Stimulated activated CD8-positive, alpha-beta memory T cell treated with anti-CD3 and anti-CD28 coated beads, Interleukin-7, amount 100 ng/mL, for 1 hour (primary cell): ENCODE data around the gene CCL16.
"Not testable (repeated sequence)": the region's sequence is repeated elsewhere in the genome, so short reads cannot be mapped to it uniquely, and the experiment has no call there.

Experiments used
- DNase-seq, 2 donors: peaks; one replicate each; pipeline ENCODE4 v3.0.0-alpha.2; 2020; ENCODE audit warnings: low read depth in 2 of 2

Gene CCL16, protein sequence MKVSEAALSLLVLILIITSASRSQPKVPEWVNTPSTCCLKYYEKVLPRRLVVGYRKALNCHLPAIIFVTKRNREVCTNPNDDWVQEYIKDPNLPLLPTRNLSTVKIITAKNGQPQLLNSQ

DNA sequence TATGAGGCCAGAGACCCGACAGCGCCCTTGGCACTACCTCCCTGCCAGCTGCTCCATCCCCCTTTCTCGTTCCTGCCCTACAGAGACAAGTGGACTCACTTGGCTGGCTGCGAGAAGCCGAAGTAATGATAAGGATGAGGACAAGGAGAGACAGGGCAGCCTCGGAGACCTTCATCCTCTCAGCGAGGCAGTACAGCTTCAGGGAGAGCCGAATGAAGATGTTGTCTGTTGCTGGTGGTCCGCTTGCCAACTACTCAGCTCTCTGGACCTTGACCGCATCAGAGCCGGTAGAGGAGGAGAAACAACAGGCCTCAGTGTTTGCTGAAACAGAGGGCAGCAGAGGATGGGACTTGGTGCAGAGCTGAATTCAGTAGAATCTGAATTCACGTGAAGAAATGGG is at the start of gene CCL16:
Gene CCL16, minus strand, starts transcription at position 252 of the 400 bp plus-strand sequence. Its CDS starts 77 bp downstream, at position 175.
- no peak for DNase-seq

DNA sequence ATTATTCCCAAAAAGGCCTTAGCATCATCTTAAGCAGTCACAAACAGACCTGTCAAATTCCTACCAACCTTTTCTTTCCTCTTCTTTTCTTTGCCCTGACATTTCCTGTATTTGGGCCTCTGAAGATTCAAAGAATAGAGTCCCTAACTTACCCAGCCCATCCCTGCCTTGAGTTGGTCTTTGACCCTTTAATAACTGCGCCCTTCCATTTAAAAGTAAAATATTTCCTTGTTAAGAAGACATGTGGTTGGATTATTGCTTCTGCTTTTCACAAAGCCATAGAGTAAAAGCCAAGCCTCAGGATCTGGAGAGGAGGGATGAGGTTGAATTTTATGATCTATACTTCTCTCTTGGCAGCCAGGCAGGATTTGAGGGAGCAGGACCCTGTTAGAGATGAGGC is 49.7 kb upstream of the CCL16 start:
- DNase-seq: no peak

DNA sequence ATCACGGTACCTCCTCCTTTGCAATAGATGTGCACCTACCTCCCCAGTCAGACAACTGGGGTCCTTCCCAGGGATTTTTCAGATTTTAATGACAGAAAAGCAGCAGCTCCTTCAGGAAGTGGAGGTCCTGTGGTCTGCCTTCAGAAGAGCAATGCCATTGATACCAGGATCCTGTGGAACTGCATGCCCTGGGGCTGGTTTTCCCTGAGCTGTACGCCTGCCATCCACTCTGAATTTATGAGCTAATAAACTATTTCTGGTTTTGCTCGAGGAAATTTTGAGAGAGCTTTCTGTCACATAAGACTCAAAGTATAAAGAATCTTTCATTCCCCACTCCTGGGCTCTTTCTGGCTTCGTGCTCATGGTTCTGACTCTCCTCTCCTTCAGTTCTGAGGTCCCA is 46.5 kb upstream of the CCL16 start:
- no peak for DNase-seq

DNA sequence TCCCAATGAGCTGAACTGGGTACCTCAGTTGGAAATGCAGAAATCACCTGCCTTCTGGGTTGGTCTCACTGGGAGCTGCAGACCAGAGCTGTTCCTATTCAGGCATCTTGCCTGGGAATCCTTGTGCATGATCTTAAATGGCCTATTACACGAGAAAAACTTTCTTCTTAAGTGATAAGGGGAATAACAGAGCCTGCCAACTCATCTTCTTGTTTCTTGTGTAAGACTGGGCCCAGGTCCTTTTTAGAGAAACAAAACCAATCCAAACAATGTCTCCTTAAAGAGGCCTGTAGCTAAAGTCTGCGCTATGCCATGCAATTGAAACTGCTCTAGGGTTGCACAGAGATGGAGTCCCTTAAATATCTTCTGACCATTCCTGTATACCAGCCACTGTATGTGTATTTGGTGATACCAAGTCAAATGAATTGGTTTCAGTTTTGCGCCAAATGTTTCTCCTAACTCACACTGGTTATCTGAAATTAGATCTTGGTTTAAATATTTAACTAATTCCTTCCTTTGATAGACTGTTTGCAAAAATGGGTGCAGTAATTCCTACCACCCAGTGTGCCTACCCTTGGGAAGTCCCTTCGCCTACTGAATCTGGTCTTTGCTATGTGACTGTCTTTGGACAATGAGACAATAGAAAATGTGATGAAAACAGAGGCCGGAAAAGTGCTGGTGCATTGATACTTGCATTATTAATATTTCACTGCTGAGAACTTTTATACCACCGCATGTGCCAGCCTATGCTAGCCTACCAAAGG is 43.0 kb upstream of the CCL16 start:
- DNase-seq: no peak

DNA sequence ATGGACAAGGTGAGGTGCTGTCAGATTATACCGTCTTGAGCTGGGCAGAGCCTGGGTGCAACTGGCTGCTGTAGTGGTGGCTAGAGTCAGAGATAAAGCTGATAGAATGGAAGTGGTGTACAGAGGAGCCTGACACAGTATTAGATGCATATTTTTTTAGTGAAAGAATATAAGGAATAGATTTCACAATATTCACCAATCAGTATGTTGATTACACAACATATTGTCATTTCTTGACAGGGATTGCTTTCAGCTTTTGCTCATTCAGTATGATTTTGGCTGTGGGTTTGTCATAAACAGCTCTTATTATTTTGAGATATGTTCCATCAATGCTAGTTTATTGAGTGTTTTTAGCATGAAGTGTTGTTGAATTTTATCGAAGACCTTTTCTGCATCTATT is 38.1 kb upstream of the CCL16 start:
- DNase-seq: no peak

DNA sequence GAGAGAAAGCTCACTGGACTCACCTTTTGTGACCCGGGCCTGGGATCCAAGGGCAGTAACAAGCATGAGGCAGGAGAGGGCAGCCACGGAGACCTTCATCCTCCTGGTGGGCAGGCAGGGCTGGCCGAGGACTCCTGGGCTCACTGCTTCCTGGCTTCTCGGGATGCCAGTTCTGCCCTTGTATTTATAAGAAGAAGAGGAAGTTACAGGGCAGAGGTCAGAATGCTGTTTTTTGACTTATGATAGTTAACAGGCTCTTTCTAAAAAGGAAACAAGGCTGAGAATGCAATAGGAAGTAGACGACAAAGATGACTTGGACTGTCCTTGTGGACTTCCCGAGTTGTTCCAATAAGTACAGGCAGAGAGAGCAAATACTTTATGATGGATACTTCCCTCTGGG is 36.5 kb upstream of the CCL16 start, which contains the start of gene CCL23:
Gene CCL23, minus strand, starts transcription at position 174 of the 400 bp plus-strand sequence. Its CDS starts 75 bp downstream, at position 99.
- DNase-seq: no peak

DNA sequence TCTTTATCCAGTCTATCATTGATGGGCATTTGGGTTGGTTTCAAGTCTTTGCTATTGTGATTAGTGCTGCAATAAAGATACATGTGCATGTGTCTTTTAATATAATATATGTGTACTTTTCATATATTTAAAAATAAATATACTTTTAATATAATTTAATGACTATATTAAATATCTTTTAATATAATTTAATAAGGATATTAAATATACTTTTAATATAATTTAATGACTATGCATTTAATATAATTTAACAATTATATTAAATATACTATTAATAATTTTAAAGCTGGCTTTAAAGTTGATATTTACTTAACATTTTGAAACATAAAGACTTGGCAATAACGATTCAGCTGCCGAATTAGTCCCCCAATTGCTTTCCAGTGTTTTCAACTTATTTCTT is 35.3 kb upstream of the CCL16 start:
- no peak for DNase-seq

DNA sequence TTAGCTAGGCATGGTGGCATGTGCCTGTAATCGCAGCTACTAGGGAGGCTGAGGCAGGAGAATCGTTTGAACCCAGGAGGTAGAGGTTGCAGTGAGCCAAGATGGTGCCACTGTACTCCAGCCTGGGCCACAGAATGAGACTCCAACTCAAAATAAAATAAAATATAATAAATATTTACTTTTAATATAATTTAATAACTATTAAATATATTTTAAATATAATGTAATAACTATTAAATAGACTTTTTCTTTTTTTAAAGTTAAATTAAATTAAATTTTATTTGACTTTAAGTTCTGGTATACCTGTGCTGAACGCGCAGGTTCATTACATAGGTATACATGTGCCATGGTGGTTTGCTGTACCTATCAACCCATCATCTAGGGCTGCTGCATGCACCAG is 34.6 kb upstream of the CCL16 start:
- not testable (repeated sequence) for DNase-seq

DNA sequence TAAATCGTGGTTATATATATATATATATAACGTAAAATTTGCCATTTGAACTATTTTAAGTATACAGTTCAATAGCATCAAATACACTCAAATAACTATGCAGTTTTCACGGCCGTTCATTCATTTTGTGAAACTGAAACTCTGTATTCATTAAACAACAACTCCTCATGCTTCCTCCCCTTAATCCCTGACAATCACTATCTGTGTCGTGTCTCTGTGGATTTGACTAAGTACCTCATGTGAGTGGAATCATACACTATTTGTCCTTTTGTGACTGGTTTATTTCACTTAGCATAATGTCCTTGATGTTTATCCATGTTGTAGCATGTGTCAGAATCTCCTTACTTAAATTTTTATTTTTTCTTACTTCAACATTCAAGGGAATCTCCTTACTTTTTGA is 33.6 kb upstream of the CCL16 start:
- no peak for DNase-seq

DNA sequence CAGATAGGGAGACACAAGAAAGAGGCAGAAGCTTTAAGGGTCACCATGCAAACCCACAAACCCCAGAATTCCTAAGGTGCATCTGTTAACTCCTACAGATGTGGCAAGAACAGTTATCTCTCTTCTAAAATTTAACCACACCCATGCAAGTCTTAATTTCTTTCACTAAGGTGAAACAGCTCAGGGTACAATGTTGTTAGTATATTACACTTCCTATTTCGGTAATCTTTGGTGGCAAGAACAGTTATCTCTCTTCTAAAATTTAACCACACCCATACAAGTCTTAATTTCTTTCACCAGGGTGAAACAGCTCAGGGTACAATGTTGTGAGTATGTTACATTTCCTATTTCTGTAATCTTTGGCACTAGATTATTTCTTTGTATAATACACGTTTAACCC is 29.9 kb upstream of the CCL16 start:
- DNase-seq: no peak

DNA sequence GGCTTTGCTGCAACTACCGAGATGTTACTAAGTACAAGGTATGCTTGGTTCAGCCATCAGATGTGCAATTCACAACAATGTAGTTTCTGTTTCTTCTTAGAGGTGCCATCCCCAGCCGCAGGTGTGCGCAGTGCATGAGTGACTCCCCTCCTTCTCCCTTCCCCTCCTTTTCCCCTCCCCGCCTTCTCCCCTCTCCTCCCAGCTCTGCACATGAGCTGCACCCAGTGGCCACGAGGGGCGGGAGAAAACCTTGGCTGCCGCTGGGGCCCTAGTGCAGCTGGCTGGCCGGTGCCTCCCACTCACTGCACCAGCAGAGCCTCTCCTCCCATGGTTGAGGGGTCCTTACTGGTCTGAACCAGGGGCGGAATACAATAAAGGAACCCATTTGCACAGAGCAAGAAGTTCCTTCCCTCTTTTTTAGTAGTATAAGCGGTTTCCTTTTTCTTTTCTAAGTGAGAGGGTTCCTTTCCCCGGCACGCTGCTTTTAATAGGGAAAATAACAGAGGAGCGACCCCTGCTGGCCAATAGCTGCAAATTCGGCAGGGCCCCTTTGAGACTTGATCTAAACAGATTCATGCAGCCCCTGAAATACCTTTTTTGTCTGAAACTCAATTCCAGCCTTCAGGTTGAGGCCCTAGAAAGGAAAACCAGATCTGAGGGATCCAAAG is 27.8 kb upstream of the CCL16 start:
- DNase-seq: no peak

DNA sequence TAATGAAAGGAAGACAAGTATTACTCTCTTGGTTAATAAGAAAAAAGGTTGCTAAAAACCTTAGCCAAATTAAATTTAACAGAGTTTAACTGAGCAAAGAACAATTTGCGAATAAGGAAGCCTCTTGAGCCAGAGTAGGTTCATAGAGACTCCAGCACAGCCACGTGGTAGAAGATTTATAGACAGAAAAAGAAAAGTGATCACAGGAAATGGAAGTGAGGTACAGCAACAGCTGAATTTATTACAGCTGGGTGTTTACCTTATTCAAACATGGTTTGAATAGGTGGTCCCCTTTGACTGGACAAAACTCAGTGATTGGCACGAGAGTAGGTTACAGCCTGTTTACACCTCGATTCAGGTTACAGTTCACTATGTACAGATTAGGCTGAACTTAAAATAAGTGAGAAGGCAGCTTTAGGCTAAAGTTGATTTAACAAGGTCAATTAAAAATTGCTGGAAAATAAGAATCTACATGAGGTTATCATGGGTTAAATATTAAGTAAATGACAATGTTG is 23.4 kb upstream of the CCL16 start:
- no peak for DNase-seq

DNA sequence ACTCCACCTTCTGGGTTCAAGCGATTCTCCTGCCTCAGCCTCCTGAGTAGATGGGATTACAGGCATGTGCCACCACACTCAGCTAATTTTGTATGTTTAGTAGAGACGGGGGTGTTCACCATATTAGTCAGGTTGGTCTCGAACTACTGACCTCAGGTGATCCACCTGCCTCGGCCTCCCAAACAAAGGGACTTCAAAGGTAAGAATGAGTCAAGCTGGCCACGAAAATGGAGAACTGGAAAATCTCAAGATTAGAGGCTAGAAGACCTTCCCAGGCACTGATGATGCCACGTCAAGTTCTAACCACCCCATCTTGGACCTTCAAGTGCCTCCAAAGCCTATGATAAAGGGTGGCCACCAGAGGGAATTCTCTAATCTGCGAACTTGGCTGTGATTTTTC is 21.3 kb upstream of the CCL16 start:
- no peak for DNase-seq

DNA sequence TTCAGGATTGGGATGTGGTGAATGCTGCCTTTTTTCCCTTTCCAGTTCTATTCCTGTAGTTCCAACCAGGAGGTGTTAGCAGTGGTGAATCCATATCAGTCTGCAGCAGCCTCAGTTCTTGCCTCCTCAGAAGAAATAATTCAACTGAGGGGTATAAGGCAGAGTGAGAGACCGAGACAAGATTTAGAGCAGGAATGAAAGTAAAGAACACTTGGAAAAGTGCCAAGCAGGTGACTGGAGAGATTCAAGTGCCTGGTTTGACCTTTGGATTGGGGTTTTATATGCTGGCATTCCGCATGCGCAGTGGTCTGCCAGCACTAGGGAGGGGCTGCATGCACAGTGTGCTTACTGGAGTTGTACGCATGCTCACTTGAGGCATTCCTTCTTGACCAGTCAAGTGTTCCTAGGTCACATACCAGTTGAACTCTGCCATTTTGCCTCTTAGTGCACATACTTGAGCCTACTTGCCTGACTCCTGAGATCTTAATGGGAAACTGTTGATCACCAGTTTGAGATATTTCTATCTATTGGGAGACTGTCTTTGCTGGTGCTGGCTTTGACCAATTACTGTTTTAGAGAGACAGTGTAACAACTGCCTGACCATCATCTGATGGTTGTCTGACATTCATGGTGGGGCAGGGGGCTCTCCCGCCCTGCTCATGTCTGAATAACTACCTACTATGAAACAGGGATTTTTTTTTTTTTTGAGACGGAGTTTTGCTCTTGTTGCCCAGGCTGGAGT is 20.7 kb upstream of the CCL16 start:
- no peak for DNase-seq

DNA sequence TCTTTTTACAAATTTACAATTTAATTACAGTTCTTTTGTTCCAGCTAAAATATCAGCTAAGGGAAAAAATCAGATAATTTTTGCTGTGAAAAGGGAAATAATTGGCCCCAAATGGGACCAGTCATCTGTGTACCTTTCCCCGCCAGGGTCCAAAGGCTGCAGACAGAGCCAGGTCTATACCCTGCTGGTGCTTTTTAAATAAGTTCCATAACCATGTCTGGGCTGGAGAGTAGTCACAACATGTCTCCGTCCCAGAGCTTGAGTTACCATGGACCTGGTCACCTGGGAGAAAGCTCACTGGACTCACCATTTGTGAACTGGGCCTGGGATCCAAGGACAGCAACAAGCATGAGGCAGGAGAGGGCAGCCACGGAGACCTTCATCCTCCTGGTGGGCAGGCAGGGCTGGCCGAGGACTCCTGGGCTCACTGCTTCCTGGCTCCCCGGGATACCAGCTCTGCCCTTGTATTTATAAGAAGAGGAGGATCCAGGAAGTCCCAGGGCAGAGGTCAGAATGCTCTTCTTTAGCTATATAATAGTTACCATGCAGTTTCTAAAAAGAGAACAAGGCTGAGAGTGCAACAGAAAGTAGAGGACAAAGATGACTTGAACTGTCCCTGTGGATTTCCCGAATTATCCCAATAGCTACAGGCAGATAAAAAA is 19.9 kb upstream of the CCL16 start, which contains the start of gene CCL15:
Gene CCL15, minus strand, starts transcription at position 444 of the 662 bp plus-strand sequence. Its CDS starts 61 bp downstream, at position 383.
- DNase-seq: no peak

DNA sequence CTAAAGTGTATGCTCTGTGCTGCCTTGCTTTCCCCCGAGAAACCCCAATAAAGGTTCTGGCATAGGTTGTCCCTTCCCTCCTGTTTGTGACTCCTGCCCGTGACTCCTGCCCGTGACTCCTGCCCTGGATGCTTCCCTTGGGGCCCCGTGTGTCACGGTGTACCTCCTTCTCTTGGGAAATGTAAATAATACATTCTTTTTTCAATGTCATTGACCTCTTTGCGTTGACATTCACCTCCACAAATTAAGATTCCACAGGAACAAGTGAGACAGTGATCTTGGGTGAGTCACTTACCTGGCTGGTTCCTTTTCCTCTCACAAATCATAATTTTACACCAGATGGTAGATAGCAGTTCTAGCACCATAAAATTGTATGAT is 19.4 kb upstream of the CCL16 start:
- DNase-seq: no peak

DNA sequence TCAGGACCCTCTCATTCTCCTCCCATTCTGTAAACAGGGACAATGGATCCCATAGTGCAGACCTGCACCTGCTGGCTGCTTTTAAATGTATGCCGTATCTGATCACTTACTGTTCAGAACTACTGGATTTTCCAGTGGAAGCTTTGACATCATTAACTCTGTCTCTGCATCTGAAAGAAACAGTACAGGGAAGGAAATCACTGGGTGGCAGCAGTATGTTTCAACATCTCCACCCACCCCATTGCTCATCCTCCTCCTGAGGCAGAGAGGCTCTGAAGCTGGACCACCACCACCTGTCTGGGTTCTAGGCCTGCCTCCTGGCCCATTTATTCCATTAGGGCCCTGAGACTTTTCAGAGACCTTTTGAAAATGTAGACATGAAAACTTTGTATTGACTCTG is 17.5 kb upstream of the CCL16 start:
- no peak for DNase-seq

DNA sequence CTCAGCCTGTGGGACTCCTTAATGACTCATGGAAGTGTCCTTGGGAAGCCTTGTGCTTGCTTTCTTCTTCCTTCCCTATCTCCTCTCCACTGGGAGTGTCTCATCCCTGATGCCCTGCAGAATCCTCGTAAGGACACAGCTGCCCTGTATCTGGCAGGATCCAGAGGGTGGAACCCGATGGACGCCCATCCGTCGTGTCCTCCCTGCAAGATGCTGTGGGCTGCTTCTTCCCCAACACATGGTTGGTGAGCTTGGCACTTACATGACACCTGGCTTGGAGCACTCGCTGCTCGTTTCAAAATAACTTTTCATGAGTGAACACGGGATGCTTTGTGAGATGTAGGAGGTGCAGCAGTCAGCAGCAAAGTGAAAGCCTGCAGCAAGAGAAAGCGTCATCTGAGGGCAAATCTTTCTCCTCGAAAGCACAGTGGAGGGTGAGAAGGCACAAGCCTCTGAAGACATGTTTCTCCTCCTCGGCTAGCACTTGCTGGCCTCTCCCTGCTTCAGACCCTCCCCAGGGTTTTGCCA is 16.8 kb upstream of the CCL16 start:
- DNase-seq: no peak

DNA sequence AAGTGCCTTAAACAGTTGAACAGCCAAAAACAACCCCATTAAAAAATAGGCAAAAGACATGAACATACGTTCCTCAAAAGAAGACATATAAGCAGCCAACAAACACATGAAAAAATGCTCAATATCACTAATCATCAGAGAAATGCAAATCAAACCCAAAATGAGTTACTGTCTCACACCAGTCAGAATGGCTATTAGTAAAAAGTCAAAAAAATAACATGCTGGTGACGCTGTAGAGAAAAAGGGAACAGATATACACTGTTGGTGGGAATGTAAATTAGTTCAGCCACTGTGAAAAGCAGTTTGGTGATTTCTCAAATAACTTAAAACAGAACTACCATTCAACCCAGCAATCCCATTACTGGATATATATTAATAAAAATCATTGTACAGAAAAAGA is 14.0 kb upstream of the CCL16 start:
- DNase-seq: not testable (repeated sequence)

DNA sequence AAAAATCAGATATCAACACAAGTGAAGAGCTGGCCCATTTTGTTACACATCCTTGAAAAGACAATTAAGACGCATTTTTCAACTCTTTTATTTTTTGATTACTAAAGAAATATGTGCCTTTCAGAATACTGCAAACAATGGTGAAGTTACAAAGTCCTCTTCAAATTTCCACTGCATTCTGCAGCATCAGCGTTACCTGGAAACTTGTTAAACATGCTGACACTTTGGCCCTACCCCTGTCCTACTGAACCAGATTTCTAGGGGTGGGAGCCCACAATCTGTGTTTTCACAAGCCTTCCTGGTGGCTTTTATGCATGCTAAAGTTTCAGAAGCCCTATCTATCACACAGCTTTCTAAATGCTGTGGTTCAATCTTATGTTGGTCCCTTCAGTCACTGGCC is 9.8 kb upstream of the CCL16 start:
- no peak for DNase-seq

DNA sequence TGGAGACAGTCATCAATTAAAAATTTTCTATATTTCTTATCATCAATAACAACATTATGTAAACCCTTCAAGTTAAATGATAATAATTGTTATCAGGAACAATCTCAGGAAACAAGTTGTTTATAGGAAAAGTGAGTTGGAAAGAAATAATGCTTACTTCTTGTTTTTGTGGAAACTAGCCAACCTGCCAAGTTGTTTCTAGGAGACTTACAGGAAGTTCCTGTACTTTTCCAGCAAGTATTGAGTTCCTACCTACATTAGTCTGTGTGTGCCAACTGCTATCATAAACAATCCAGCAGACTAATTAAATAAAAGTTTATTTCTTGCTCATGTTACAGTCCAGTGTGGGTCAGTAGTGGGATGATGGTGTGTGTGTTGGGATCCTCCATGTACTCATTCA is 6.9 kb upstream of the CCL16 start:
- no peak for DNase-seq
